B cell (primary cell): ENCODE results near the gene HDAC5.

Source experiments
- CTCF ChIP-seq: fragments of 200-600 bp; IDR thresholded peaks from one replicate; pipeline ENCODE4 v1.8.0; 2022; ENCODE audit warnings: antibody characterized with exemption, mild to moderate bottlenecking
- EZH2 ChIP-seq: IDR thresholded peaks from 2 replicates; pipeline ENCODE4 v1.6.1; 2012; ENCODE audit warnings: borderline replicate concordance, low read depth, mild to moderate bottlenecking, moderate library complexity, low read length; ENCODE audit not compliant: insufficient read depth, poor library complexity, severe bottlenecking

DNA sequence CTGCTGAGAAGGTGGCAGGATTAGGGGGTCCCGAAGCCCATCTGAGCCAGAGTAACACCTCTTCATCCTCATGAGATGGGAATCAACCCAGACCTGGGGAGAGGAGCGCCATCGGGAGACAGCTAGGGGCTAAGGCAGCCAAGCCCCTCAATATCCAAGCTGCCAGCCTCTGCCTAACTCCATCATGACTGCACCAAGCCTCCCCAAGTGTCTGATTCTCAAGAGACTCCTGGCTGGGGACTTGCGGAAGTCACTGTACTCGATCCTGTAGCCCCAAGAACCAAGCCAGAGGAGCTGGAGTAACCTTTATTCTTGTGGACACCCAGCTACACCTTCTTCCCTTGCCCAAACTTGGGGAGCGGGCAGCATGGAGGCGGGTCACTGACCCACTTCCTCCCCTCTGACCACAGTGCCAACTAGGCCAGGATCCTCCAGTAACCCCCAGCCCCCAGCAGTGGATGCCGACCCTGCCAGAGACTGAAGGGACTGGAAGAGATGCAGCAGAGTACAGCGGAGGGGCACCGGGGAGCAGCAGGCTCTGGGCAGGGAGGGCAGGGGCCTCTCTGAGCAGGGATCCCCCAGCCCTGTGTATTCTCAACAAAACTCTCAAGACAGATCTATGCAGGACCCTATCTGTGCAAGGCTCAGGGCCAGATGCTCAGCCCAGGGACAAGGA is 13.3 kb downstream of the HDAC5 start:
- TF ChIP-seq CTCF (no peak), EZH2 (no peak)
